Common myeloid progenitor, CD34-positive (primary cell): Measurements from ENCODE around the gene FAM228A. TPM values are rescaled to one million over a fixed set of nuclear protein-coding genes. Genes with fewer than 3 reads are reported as not detected.
"Not testable (repeated sequence)": the region's sequence is repeated elsewhere in the genome, so short reads cannot be mapped to it uniquely, and the experiment has no call there.

Source experiments
- CTCF ChIA-PET: fragments of 350-600 bp; sonication (Branson Sonifier 250); formaldehyde crosslinking; loops from one replicate; lab custom pipeline; 2021; ENCODE audit warnings: antibody characterized with exemption; lab: Charles Lee
- POLR2A ChIA-PET: fragments of 350-600 bp; sonication (Branson Sonifier 250); formaldehyde crosslinking; loops from one replicate; lab custom pipeline; 2021; ENCODE audit warnings: antibody characterized with exemption; lab: Charles Lee
- DNase-seq, 3 donors: peaks; one replicate each; pipeline versions ENCODE4 v3.0.0 to v3.0.0-alpha.2; 2013
- H3K27ac ChIP-seq, 2 experiments: 1 replicate in 1 of 2; 2 replicates in 1 of 2; pipeline ENCODE4 v1.7.0; 2013; ENCODE audit warnings: inconsistent platforms in 2 of 2, low read length in 2 of 2, mild to moderate bottlenecking in 2 of 2, low read depth in 1 of 2, moderate library complexity in 1 of 2; ENCODE audit not compliant: severe bottlenecking in 2 of 2, insufficient read depth in 1 of 2, poor library complexity in 1 of 2
- H3K27me3 ChIP-seq, 5 experiments: replicated peaks in 2 of 5; 1 replicate in 3 of 5; 2 replicates in 2 of 5; pipeline versions ENCODE4 v1.6.1 to v1.7.0; 2013; ENCODE audit warnings: low read length in 4 of 5, mild to moderate bottlenecking in 2 of 5, moderate library complexity in 2 of 5, inconsistent platforms in 1 of 5; ENCODE audit not compliant: insufficient read depth in 5 of 5, control insufficient read depth in 4 of 5
- H3K36me3 ChIP-seq, 4 experiments: 1 replicate in 2 of 4; 2 replicates in 2 of 4; pipeline versions ENCODE4 v1.6.1 to v1.7.0; 2013; ENCODE audit warnings: low read length in 3 of 4, control low read depth in 1 of 4, mild to moderate bottlenecking in 1 of 4; ENCODE audit not compliant: control insufficient read depth in 4 of 4, insufficient read depth in 4 of 4
- H3K4me1 ChIP-seq, 4 experiments: 1 replicate in 3 of 4; 2 replicates in 1 of 4; pipeline versions ENCODE4 v1.6.1 to v1.7.1; 2013; ENCODE audit warnings: low read length in 3 of 4, mild to moderate bottlenecking in 3 of 4, control low read depth in 1 of 4, inconsistent platforms in 1 of 4, moderate library complexity in 1 of 4; ENCODE audit not compliant: control insufficient read depth in 4 of 4, insufficient read depth in 4 of 4; ENCODE audit errors: control extremely low read depth in 1 of 4
- H3K4me3 ChIP-seq, 7 experiments: 1 replicate in 4 of 7; 2 replicates in 3 of 7; pipeline versions ENCODE4 v1.5.1 to v1.7.0; 2013; ENCODE audit warnings: mild to moderate bottlenecking in 7 of 7, low read length in 6 of 7, moderate library complexity in 6 of 7, inconsistent platforms in 2 of 7, low read depth in 2 of 7, control low read depth in 1 of 7; ENCODE audit not compliant: insufficient read depth in 4 of 7, control insufficient read depth in 1 of 7; ENCODE audit errors: extremely low read depth in 1 of 7
- H3K9me3 ChIP-seq, 5 experiments: 1 replicate in 4 of 5; 2 replicates in 1 of 5; pipeline versions ENCODE4 v1.6.1 to v1.7.1; 2013; ENCODE audit warnings: low read length in 4 of 5, mild to moderate bottlenecking in 2 of 5, inconsistent platforms in 1 of 5, low read depth in 1 of 5, moderate library complexity in 1 of 5; ENCODE audit not compliant: control insufficient read depth in 4 of 5, insufficient read depth in 2 of 5; ENCODE audit errors: control extremely low read depth in 1 of 5
- WGBS: methylation state at CpG from one replicate; pipeline ENCODE4 v1.1.5; 2013; ENCODE audit not compliant: insufficient coverage; 5-methylcytosine and 5-hydroxymethylcytosine counted together
- polyA plus RNA-seq: library from polyadenylated mRNA; unstranded; fragments of 120-200 nt; gene quantifications from one replicate; pipeline ENCODE4 v1.2.1, GENCODE V29; 2013

FAM228A gene
- 0.38 TPM for polyA plus RNA-seq

DNA sequence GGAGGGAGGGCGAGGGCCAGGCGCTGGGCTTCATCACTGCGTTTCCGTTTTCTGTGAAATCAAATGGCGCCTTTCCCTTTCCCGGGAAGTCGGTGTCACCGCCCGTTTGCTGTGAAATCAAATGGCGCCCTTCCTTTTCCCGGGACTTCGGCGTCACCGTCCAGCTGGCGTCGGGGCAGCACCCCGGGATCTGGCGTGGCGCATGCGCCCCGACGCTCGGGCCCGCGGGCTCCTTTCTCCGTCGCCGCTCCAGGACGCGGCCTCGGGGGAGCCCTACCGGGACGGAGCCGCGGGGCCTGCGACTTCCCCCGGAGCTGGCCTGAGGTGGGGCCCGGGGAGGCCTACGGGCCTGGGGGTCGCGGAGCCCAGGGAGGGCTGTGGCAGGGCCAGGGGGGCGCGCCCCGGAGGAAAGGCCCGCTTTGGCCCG is at the start of gene FAM228A:
Gene FAM228A, plus strand, starts transcription at position 203 of the 427 bp plus-strand sequence. CDS start 428 bp downstream, outside the sequence.
- CTCF ChIA-PET = no interaction called here
- Histone ChIP-seq H3K4me1 (peaks cover 0 to 6% (median 0%) of the 10 kb centered on the region in 4 experiments), H3K9me3 (peaks cover 1 to 5% (median 4%) of the 10 kb centered on the region in 5 experiments), H3K27me3 (peaks cover 0 to 7% (median 2%) of the 10 kb centered on the region in 5 experiments), H3K27ac (no peak within 1 kb of the TSS), H3K36me3 (no peaks in the 10 kb centered on the region), H3K4me3 (peak within 1 kb of the TSS in 1 of 7 experiments; percentile 11)
- no peak for DNase-seq
- POLR2A ChIA-PET = no interaction called here
- 57% methylated on average over 46 of the region's 46 CpGs for WGBS

DNA sequence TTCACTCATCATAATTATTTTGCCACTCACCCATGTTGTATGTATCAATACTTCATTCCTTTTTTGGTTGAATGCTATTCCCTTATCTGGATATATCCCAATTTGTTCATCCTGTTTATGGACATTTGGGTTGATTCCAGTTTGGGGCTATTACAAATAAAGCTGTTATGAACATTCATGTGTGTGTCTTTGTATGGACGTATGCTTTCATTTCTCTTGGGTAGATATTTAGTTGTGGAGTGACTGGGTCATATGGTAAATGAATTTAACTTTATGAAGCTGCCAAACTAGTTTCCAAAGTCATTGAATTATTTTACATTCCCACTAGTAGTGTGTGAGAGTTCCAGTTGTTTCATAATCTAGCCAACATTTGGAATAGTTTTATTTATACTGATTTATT is 48.9 kb upstream of the FAM228A start:
- Histone ChIP-seq H3K27me3 (no peaks in the 10 kb centered on the region), H3K4me1 (peaks cover 3 to 27% (median 18%) of the 10 kb centered on the region in 4 experiments), H3K27ac (no peak overlapping the region), H3K4me3 (no peak overlapping the region), H3K36me3 (no peaks in the 10 kb centered on the region), H3K9me3 (no peaks in the 10 kb centered on the region)
- no peak for DNase-seq
- ChIA-PET POLR2A (no interaction called here), CTCF (interaction anchor here (0.6 to 0.9 kb wide), 2 partner anchors 13 to 14 kb away, joined by 3 to 4 read pairs; no protein-coding TSS in a partner anchor)
- WGBS = no CpG with 5 or more reads among the region's 1 CpG

DNA sequence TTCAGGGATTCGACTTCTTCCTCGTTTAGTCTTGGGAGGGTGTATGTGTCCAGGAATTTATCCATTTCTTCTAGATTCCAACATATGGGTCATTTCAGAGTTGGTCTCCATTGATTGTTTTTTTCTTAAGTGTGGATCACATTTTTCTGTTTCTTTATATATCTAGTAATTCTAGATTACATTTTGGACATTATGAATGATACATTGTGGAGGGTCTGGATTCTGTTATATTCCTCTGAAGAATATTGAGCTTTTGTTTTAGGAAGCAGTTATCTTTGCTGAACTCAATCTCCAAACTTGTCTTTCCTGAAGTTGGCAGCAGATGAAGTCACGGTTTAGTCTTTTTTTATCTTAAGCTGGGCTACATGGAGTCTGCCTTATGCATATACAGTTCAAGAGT is 42.3 kb upstream of the FAM228A start:
- DNase-seq = no peak
- H3K4me1 ChIP-seq = peaks cover 0 to 2% (median 1%) of the 10 kb centered on the region in 4 experiments
- H3K36me3 ChIP-seq = peaks cover 0 to 3% (median 0%) of the 10 kb centered on the region in 4 experiments
- ChIA-PET POLR2A (no interaction called here), CTCF (no interaction called here)
- no peaks in the 10 kb centered on the region for H3K27me3 ChIP-seq
- H3K9me3 ChIP-seq = peaks cover 0 to 14% (median 7%) of the 10 kb centered on the region in 5 experiments
- H3K27ac ChIP-seq = no peak overlapping the region
- WGBS = 100% methylated on average over 1 of the region's 3 CpGs
- H3K4me3 ChIP-seq = no peak overlapping the region

GRCh38 chr2:24140305-24140704 is 34.5 kb upstream of the FAM228A start:
- H3K4me1 ChIP-seq, POLR2A ChIA-PET, H3K27me3 ChIP-seq, CTCF ChIA-PET, H3K4me3 ChIP-seq, H3K9me3 ChIP-seq, H3K27ac ChIP-seq, DNase-seq: not testable (repeated sequence)
- H3K36me3 ChIP-seq = peaks cover 2 to 13% (median 7%) of the 10 kb centered on the region in 4 experiments
- no CpG with 5 or more reads among the region's 5 CpGs for WGBS

- no peaks in the 10 kb centered on the region for H3K27me3 ChIP-seq
- ChIA-PET POLR2A (no interaction called here), CTCF (no interaction called here)
- peaks cover 4 to 27% (median 11%) of the 10 kb centered on the region in 4 experiments for H3K36me3 ChIP-seq
- H3K9me3 ChIP-seq = peaks cover 0 to 17% (median 5%) of the 10 kb centered on the region in 5 experiments
- DNase-seq = peak in 2 of 3 donors; percentile 37 to 43
- H3K4me1 ChIP-seq = no peaks in the 10 kb centered on the region
- no peak overlapping the region for H3K27ac ChIP-seq
- H3K4me3 ChIP-seq = no peak overlapping the region
Measured at GRCh38 chr2:24147364-24147763, 27.5 kb upstream of the FAM228A start.

DNA sequence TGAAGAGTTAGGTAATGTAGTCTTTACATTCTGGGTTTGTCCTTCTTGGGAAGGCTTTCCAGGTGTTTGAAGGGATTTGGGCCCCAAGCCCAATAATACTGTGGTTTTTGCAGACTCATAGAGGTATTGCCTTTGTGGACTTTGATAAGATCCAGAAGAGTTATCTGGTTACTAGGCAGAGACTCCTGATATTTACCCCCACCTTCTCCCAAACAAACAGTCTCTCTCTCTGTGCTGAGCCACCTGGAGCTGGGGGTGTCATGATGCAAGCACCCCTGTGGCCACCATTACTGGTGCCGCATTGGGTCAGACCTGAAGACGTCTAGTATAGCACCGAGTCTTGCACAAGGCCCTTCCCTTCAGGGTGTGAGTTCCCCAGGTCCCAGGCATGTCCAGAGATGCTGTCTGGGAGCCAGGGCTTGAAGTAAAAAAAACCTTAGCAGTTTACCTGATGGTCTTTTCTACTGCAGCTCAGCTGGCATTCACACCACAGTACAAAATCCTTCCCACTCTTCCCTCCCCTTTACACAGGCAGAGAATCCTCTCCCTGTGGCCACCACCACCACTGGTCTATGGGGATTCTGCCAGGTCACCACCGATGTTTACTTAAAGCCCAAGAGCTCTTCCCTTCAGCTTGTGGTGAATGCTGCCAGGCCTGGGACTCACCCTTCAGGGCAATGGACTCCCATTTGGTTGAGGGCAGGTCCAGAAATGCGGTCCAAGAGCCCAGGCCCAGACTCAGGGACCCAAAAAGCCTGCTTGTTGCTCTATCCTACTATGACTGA is 22.2 kb upstream of the FAM228A start:
- Histone ChIP-seq H3K27ac (no peak overlapping the region), H3K27me3 (no peaks in the 10 kb centered on the region), H3K36me3 (peaks cover 2 to 21% (median 6%) of the 10 kb centered on the region in 4 experiments), H3K4me3 (no peak overlapping the region), H3K4me1 (no peaks in the 10 kb centered on the region), H3K9me3 (peaks cover 0 to 8% (median 5%) of the 10 kb centered on the region in 5 experiments)
- WGBS = 98% methylated on average over 5 of the region's 5 CpGs
- ChIA-PET CTCF (no interaction called here), POLR2A (no interaction called here)
- no peak for DNase-seq

GRCh38 chr2:24153478-24153877 is 21.4 kb upstream of the FAM228A start:
- ChIA-PET POLR2A (no interaction called here), CTCF (interaction anchor here (0.7 kb wide), 1 partner anchor 10 kb away, joined by 3 read pairs; no protein-coding TSS in a partner anchor)
- H3K4me1 ChIP-seq = no peaks in the 10 kb centered on the region

More at GRCh38 chr2:24153478-24153877, 21.4 kb upstream of the FAM228A start:
- Histone ChIP-seq H3K9me3 (peaks cover 0 to 1% (median 0%) of the 10 kb centered on the region in 5 experiments), H3K27ac (no peak overlapping the region), H3K27me3 (no peaks in the 10 kb centered on the region), H3K36me3 (peaks cover 0 to 16% (median 5%) of the 10 kb centered on the region in 4 experiments), H3K4me3 (no peak overlapping the region)
- no peak for DNase-seq
- 100% methylated on average over 4 of the region's 4 CpGs for WGBS
